Measurements from ENCODE around the gene PRODH2. TPM values are rescaled to one million over a fixed set of nuclear protein-coding genes. Genes with fewer than 3 reads are reported as not detected.

Gene PRODH2
- total and polyA plus RNA-seq, 2 donors (not counting 3 experiments of a cell fraction or from before 2014, with no cell fraction given) = not detected

DNA sequence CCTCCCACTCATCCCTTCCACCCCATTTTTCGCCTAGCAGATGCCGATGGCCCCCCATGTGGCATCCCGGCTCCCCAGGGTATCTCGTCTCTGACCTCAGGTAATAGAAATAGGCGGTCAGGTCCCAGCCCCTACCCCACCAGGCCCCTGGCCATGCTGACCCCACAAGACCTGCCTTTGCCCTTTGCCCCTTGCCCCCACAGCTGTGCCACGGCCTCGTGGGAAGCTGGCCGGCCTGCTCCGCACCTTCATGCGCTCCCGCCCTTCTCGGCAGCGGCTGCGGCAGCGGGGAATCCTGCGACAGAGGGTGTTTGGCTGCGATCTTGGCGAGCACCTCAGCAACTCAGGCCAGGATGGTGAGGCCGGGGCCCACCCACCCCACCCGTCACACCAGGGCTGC, 31.9 kb downstream of the PRODH2 start:
- Histone ChIP-seq H2AFZ (ENCODE audit: low read depth, low read length) (no peak overlapping the region), H3K4me3 (replicated peaks in 1 of 3; ENCODE audit: insufficient read depth in 1 of 3, low read depth in 1 of 3, low read length in 3 of 3) (no peak overlapping the region), H3K9ac (replicated peaks; ENCODE audit: extremely low read depth, insufficient read depth, low read length) (no peak overlapping the region), H3K27ac (ENCODE audit: insufficient read depth, low read depth, low read length) (no peak overlapping the region), H3K36me3 (ENCODE audit: control insufficient read depth in 2 of 2, extremely low read depth in 1 of 2, insufficient read depth in 2 of 2, low read length in 2 of 2) (peaks cover 0 to 6% of the 10 kb centered on the region in 2 experiments), H3K9me1 (replicated peaks; ENCODE audit: control insufficient read depth, extremely low read depth, insufficient read depth, low read length) (no peaks in the 10 kb centered on the region), H4K20me1 (replicated peaks; ENCODE audit: control insufficient read depth, extremely low read depth, insufficient read depth, low read length) (no peaks in the 10 kb centered on the region), H3K9me3 (replicated peaks; ENCODE audit: control insufficient read depth, insufficient read depth, low read length) (no peaks in the 10 kb centered on the region), H3K4me2 (ENCODE audit: insufficient read depth, low read length) (no peak overlapping the region), H3K4me1 (ENCODE audit: control insufficient read depth, extremely low read depth, insufficient read depth, low read length) (peaks cover 4% of the 10 kb centered on the region), H3K27me3 (ENCODE audit: control insufficient read depth in 2 of 2, insufficient read depth in 2 of 2, low read length in 2 of 2) (no peaks in the 10 kb centered on the region), H3K79me2 (ENCODE audit: control insufficient read depth, insufficient read depth, low read length) (no peaks in the 10 kb centered on the region)
- POLR2A ChIA-PET = no interaction called here
- intact Hi-C loops (cut with micrococcal nuclease) = no loop called here
- dilution Hi-C loops (cut with MboI; ENCODE audit: extremely low pct_ligation_motif_present, low sequenced_read_pairs) = no loop called here
- no TSS peak for BruUV-seq (replicated peaks)
- TF ChIP-seq MYC (IDR thresholded peaks at IDR 0.05; ENCODE audit: low read depth, low read length) = no peak
- TF ChIP-seq FOS (IDR thresholded peaks at IDR 0.05; ENCODE audit: borderline replicate concordance, insufficient read depth, low read length) = no peak
- TF ChIP-seq POLR2A (IDR thresholded peaks at IDR 0.05; ENCODE audit: low read depth, low read length) = no peak
- no peak for TF ChIP-seq MAX (IDR thresholded peaks at IDR 0.05; ENCODE audit: insufficient read depth, insufficient read length)
- TF ChIP-seq EZH2 (IDR thresholded peaks at IDR 0.05; ENCODE audit: borderline replicate concordance, low read depth, low read length, severe bottlenecking) = no peak
- TF ChIP-seq GATA2 (IDR thresholded peaks at IDR 0.05; ENCODE audit: insufficient read depth, insufficient read length, low read depth, low read length) = no peak
- no peak for TF ChIP-seq JUN (IDR thresholded peaks at IDR 0.05; ENCODE audit: borderline replicate concordance, insufficient read depth, insufficient read length, low read depth)
- TF ChIP-seq POLR2AphosphoS5 (IDR thresholded peaks at IDR 0.05; ENCODE audit: insufficient read depth, low read depth, low read length) = no peak
- TF ChIP-seq, protein P1, sequence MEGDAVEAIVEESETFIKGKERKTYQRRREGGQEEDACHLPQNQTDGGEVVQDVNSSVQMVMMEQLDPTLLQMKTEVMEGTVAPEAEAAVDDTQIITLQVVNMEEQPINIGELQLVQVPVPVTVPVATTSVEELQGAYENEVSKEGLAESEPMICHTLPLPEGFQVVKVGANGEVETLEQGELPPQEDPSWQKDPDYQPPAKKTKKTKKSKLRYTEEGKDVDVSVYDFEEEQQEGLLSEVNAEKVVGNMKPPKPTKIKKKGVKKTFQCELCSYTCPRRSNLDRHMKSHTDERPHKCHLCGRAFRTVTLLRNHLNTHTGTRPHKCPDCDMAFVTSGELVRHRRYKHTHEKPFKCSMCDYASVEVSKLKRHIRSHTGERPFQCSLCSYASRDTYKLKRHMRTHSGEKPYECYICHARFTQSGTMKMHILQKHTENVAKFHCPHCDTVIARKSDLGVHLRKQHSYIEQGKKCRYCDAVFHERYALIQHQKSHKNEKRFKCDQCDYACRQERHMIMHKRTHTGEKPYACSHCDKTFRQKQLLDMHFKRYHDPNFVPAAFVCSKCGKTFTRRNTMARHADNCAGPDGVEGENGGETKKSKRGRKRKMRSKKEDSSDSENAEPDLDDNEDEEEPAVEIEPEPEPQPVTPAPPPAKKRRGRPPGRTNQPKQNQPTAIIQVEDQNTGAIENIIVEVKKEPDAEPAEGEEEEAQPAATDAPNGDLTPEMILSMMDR (IDR thresholded peaks at IDR 0.05; ENCODE audit: extremely low read depth in 1 of 2, insufficient read depth in 1 of 2, low read depth in 1 of 2, low read length in 2 of 2) = no peak
- DNase-seq (ENCODE audit: low read depth, low spot score) = no peak
- no peak for FAIRE-seq
- CTCF ChIA-PET = no interaction called here

Measured in endothelial cell of umbilical vein (primary cell).